Transverse colon (tissue), 4 donors: Measurements from ENCODE around the gene POLG.

ENCODE experiments used
- CTCF ChIP-seq, 5 experiments: fragments of 200-600 bp in 3 of 5; fragments of 450-650 bp in 2 of 5; sonication (generic) in 3 of 5; IDR thresholded peaks; 1 replicate in 2 of 5; 2 replicates in 3 of 5; pipeline ENCODE4 v1.5.1; 2016 to 2017; ENCODE audit warnings: antibody characterized with exemption in 5 of 5, inconsistent platforms in 3 of 5, mild to moderate bottlenecking in 2 of 5, moderate library complexity in 1 of 5
- POLR2A ChIP-seq: fragments of 450-650 bp; IDR thresholded peaks from one replicate; pipeline ENCODE4 v1.6.1; 2016; ENCODE audit warnings: antibody characterized with exemption, mild to moderate bottlenecking, moderate library complexity
- POLR2AphosphoS5 ChIP-seq, 3 donors: sonication (generic); formaldehyde crosslinking; IDR thresholded peaks; one replicate each; pipeline ENCODE4 v1.6.1; 2016; ENCODE audit warnings: antibody characterized with exemption in 3 of 3

GRCh38 chr15:89376388-89376787 is 41.8 kb upstream of the POLG start:
- TF ChIP-seq CTCF (IDR thresholded peaks at IDR 0.05) = no peak
- TF ChIP-seq POLR2A = no peak
- TF ChIP-seq POLR2AphosphoS5 (IDR thresholded peaks at IDR 0.05) = no peak
